ENCODE data around the gene ZDHHC3.

Gene ZDHHC3

DNA sequence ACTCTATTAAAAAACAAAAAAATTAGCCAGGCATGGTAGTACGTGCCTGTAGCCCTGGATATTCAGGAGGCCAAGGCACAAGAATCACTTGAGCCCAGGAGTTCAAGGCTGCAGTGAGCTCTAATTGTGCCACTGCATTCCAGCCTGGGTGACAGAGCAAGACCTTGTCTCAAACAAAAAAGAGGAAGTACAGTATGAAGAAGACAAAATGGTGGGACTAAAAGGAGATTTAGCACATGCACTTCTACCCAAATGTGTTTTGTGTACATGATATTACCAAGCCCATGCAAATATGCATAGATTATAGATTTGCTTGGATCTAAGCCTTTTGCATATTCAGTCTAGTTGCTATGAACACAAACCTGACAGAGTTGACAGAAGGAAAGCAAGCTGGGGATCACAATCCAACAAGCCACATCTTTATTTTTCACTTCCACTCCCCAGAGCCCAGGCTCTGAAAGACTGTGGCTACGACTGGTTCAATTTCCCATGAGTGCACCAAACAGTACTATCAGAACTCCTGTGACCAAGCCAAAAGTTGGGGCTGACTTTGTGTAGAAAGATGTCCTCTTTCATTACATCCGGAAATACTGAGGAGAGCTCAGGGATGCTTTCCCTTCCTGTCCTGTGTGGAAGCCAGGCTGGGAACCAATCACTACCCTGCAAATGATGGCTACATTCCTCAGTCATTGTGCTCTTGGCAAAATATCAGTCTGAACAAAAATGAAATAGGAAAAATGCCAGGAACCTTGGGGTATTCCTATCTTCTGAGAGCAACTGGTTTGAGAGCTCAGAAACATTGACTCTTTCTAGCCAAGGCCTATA, 52.1 kb downstream of the ZDHHC3 start:
- H3K4ac ChIP-seq (ENCODE audit: low read depth, low read length): no peak overlapping the region
- no peaks in the 10 kb centered on the region for H3K79me2 ChIP-seq (ENCODE audit: control insufficient read depth, insufficient read depth, low read length)
- no peak overlapping the region for H3K56ac ChIP-seq (ENCODE audit: low read length)
- H2BK120ac ChIP-seq (ENCODE audit: low read depth, low read length): no peak overlapping the region
- H3K4me2 ChIP-seq (ENCODE audit: low read length): no peak overlapping the region
- H4K5ac ChIP-seq (ENCODE audit: low read length): no peak overlapping the region
- no CpG with 5 or more reads among the region's 3 CpGs for WGBS (ENCODE audit: extremely low coverage, insufficient coverage, low lambda C conversion rate)
- no peak overlapping the region for H3K23ac ChIP-seq (ENCODE audit: low read length)
- H3K18ac ChIP-seq (ENCODE audit: low read length): no peak overlapping the region
- H2BK15ac ChIP-seq (replicated peaks; ENCODE audit: low read depth): no peak overlapping the region
- no peaks in the 10 kb centered on the region for H3K27me3 ChIP-seq (ENCODE audit: insufficient read depth, low read length, poor library complexity)
- no peak overlapping the region for H3K27ac ChIP-seq (ENCODE audit: low read depth, low read length)
- H4K8ac ChIP-seq (ENCODE audit: low read depth, low read length): no peak overlapping the region
- H3K36me3 ChIP-seq (ENCODE audit: control insufficient read depth, insufficient read depth, low read length): no peaks in the 10 kb centered on the region
- no peaks in the 10 kb centered on the region for H3K4me1 ChIP-seq (ENCODE audit: control insufficient read depth, low read depth, low read length)
- no peaks in the 10 kb centered on the region for H3K79me1 ChIP-seq (ENCODE audit: low read length)
- no peak overlapping the region for H3K4me3 ChIP-seq (ENCODE audit: low read length)
- no peak overlapping the region for H2BK5ac ChIP-seq (ENCODE audit: low read length)
- DNase-seq: no peak
- no peak overlapping the region for H2AK5ac ChIP-seq (ENCODE audit: low read length)
- H3K9ac ChIP-seq (ENCODE audit: low read length): no peak overlapping the region

DNA sequence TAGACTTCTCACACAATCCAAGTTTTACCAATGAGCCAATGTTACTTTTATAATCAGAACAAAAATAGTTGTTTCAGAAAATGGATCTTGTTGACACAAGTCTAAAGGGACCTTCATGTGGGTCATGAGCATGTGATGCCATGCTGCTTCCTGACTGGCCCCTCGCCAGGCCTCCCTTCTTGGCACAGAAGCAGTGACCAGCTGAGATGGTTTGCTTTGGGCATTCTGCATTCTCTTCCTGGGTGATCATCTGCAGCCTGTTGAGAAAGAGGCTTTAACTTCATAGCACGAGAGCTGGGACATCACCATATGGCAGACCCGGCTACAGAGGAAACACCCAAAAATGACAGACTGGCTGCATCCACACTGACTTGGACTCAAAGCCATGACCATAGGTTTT, 55.9 kb downstream of the ZDHHC3 start:
- no peak overlapping the region for H3K27ac ChIP-seq (ENCODE audit: low read depth, low read length)
- H3K27me3 ChIP-seq (ENCODE audit: insufficient read depth, low read length, poor library complexity): no peaks in the 10 kb centered on the region
- no peak overlapping the region for H2BK5ac ChIP-seq (ENCODE audit: low read length)
- no peaks in the 10 kb centered on the region for H3K4me1 ChIP-seq (ENCODE audit: control insufficient read depth, low read depth, low read length)
- no CpG with 5 or more reads among the region's 3 CpGs for WGBS (ENCODE audit: extremely low coverage, insufficient coverage, low lambda C conversion rate)
- H3K4me3 ChIP-seq (ENCODE audit: low read length): no peak overlapping the region
- H2AK5ac ChIP-seq (ENCODE audit: low read length): no peak overlapping the region
- no peak overlapping the region for H4K8ac ChIP-seq (ENCODE audit: low read depth, low read length)
- no peaks in the 10 kb centered on the region for H3K79me1 ChIP-seq (ENCODE audit: low read length)
- no peak overlapping the region for H3K56ac ChIP-seq (ENCODE audit: low read length)
- H2BK15ac ChIP-seq (replicated peaks; ENCODE audit: low read depth): no peak overlapping the region
- H3K18ac ChIP-seq (ENCODE audit: low read length): no peak overlapping the region
- no peak overlapping the region for H4K5ac ChIP-seq (ENCODE audit: low read length)
- H3K4me2 ChIP-seq (ENCODE audit: low read length): no peak overlapping the region
- no peak overlapping the region for H3K23ac ChIP-seq (ENCODE audit: low read length)
- H3K4ac ChIP-seq (ENCODE audit: low read depth, low read length): no peak overlapping the region
- no peak overlapping the region for H3K9ac ChIP-seq (ENCODE audit: low read length)
- no peaks in the 10 kb centered on the region for H3K79me2 ChIP-seq (ENCODE audit: control insufficient read depth, insufficient read depth, low read length)
- no peak for DNase-seq
- no peak overlapping the region for H2BK120ac ChIP-seq (ENCODE audit: low read depth, low read length)
- H3K36me3 ChIP-seq (ENCODE audit: control insufficient read depth, insufficient read depth, low read length): no peaks in the 10 kb centered on the region

GRCh38 chr3:44918581-44918980, 57.4 kb downstream of the ZDHHC3 start:
- Histone ChIP-seq H3K18ac (ENCODE audit: low read length) (no peak overlapping the region), H3K4me1 (ENCODE audit: control insufficient read depth, low read depth, low read length) (no peaks in the 10 kb centered on the region), H3K36me3 (ENCODE audit: control insufficient read depth, insufficient read depth, low read length) (no peaks in the 10 kb centered on the region), H3K56ac (ENCODE audit: low read length) (no peak overlapping the region), H3K4me3 (ENCODE audit: low read length) (no peak overlapping the region), H3K27me3 (ENCODE audit: insufficient read depth, low read length, poor library complexity) (no peaks in the 10 kb centered on the region), H4K5ac (ENCODE audit: low read length) (no peak overlapping the region), H3K79me1 (ENCODE audit: low read length) (no peaks in the 10 kb centered on the region), H3K23ac (ENCODE audit: low read length) (no peak overlapping the region), H4K8ac (ENCODE audit: low read depth, low read length) (no peak overlapping the region), H2BK5ac (ENCODE audit: low read length) (no peak overlapping the region), H2AK5ac (ENCODE audit: low read length) (no peak overlapping the region), H3K79me2 (ENCODE audit: control insufficient read depth, insufficient read depth, low read length) (no peaks in the 10 kb centered on the region), H2BK15ac (replicated peaks; ENCODE audit: low read depth) (no peak overlapping the region), H3K4ac (ENCODE audit: low read depth, low read length) (no peak overlapping the region), H3K9ac (ENCODE audit: low read length) (no peak overlapping the region), H2BK120ac (ENCODE audit: low read depth, low read length) (no peak overlapping the region), H3K27ac (ENCODE audit: low read depth, low read length) (no peak overlapping the region), H3K4me2 (ENCODE audit: low read length) (no peak overlapping the region)
- DNase-seq: no peak
- no CpG with 5 or more reads among the region's 6 CpGs for WGBS (ENCODE audit: extremely low coverage, insufficient coverage, low lambda C conversion rate)

- no peak overlapping the region for H2BK5ac ChIP-seq (ENCODE audit: low read length)
- no peak overlapping the region for H4K8ac ChIP-seq (ENCODE audit: low read depth, low read length)
- H2BK15ac ChIP-seq (replicated peaks; ENCODE audit: low read depth): no peak overlapping the region
- no peaks in the 10 kb centered on the region for H3K4me1 ChIP-seq (ENCODE audit: control insufficient read depth, low read depth, low read length)
- H3K4me2 ChIP-seq (ENCODE audit: low read length): no peak overlapping the region
- H3K4ac ChIP-seq (ENCODE audit: low read depth, low read length): no peak overlapping the region
- no peak overlapping the region for H4K5ac ChIP-seq (ENCODE audit: low read length)
- H3K79me1 ChIP-seq (ENCODE audit: low read length): no peaks in the 10 kb centered on the region
- no peak overlapping the region for H3K9ac ChIP-seq (ENCODE audit: low read length)
- H3K27me3 ChIP-seq (ENCODE audit: insufficient read depth, low read length, poor library complexity): no peaks in the 10 kb centered on the region
- H3K27ac ChIP-seq (ENCODE audit: low read depth, low read length): no peak overlapping the region
- no CpG with 5 or more reads among the region's 12 CpGs for WGBS (ENCODE audit: extremely low coverage, insufficient coverage, low lambda C conversion rate)
- no peak overlapping the region for H3K18ac ChIP-seq (ENCODE audit: low read length)
- no peaks in the 10 kb centered on the region for H3K36me3 ChIP-seq (ENCODE audit: control insufficient read depth, insufficient read depth, low read length)
- no peak overlapping the region for H3K4me3 ChIP-seq (ENCODE audit: low read length)
- H3K23ac ChIP-seq (ENCODE audit: low read length): no peak overlapping the region
- H2BK120ac ChIP-seq (ENCODE audit: low read depth, low read length): no peak overlapping the region
- no peak overlapping the region for H3K56ac ChIP-seq (ENCODE audit: low read length)
- H3K79me2 ChIP-seq (ENCODE audit: control insufficient read depth, insufficient read depth, low read length): no peaks in the 10 kb centered on the region
- DNase-seq: no peak
- no peak overlapping the region for H2AK5ac ChIP-seq (ENCODE audit: low read length)
Measured at GRCh38 chr3:44918087-44918486, 57.9 kb downstream of the ZDHHC3 start.

DNA sequence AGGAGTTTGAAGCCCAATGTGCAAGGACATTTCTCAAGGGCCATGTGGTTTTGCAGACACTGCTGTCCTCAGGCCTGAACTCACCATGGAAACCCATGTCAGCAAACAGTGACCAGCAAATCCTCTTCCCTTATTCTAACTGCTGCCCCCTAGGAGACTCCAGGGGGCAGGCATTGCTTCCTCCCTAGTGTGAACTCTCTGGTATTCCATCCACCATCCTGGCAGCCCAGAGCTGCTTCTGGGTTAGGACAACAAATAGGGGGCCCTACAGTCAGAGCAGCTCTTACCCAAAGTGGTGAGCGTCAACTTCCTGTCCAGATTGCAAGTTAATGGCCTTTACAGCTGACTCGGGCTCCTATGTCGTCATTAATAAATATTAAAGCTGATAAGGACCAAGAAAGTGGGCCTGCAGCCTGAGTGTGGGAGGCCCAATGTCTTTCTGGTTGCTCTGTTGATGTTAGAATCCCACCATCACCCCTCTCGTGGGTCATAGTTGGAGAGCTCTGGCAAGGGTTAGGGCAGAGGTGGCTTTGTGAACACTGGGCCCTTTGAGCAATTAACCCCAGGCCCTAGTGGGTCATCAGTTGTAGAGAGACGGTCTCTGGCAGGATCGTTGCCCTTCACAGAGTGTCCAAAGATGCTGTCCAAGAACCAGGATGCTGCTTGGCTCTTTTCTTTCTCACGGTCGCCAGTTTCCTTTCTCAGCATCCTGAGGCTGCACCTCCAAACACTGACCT, 60.1 kb downstream of the ZDHHC3 start:
- peak; percentile 94 for DNase-seq
- Histone ChIP-seq H2AK5ac (ENCODE audit: low read length) (no peak overlapping the region), H2BK15ac (replicated peaks; ENCODE audit: low read depth) (no peak overlapping the region), H3K27ac (ENCODE audit: low read depth, low read length) (no peak overlapping the region), H3K36me3 (ENCODE audit: control insufficient read depth, insufficient read depth, low read length) (no peaks in the 10 kb centered on the region), H3K4ac (ENCODE audit: low read depth, low read length) (no peak overlapping the region), H3K79me1 (ENCODE audit: low read length) (no peaks in the 10 kb centered on the region), H3K56ac (ENCODE audit: low read length) (no peak overlapping the region), H3K23ac (ENCODE audit: low read length) (no peak overlapping the region), H2BK120ac (ENCODE audit: low read depth, low read length) (no peak overlapping the region), H4K8ac (ENCODE audit: low read depth, low read length) (no peak overlapping the region), H3K9ac (ENCODE audit: low read length) (no peak overlapping the region), H3K4me3 (ENCODE audit: low read length) (no peak overlapping the region), H3K4me2 (ENCODE audit: low read length) (no peak overlapping the region), H3K79me2 (ENCODE audit: control insufficient read depth, insufficient read depth, low read length) (no peaks in the 10 kb centered on the region), H3K4me1 (ENCODE audit: control insufficient read depth, low read depth, low read length) (no peaks in the 10 kb centered on the region), H3K18ac (ENCODE audit: low read length) (no peak overlapping the region), H2BK5ac (ENCODE audit: low read length) (no peak overlapping the region), H3K27me3 (ENCODE audit: insufficient read depth, low read length, poor library complexity) (no peaks in the 10 kb centered on the region), H4K5ac (ENCODE audit: low read length) (no peak overlapping the region)
- WGBS (ENCODE audit: extremely low coverage, insufficient coverage, low lambda C conversion rate): no CpG with 5 or more reads among the region's 8 CpGs

Measured in mesendoderm (in vitro differentiated cells).